ENCODE measurements around the gene TMEM158. TPM values are rescaled to one million over a fixed set of nuclear protein-coding genes. Genes with fewer than 3 reads are reported as not detected.

TMEM158 gene
- total RNA-seq, 1 experiment from 2014 or later, result 25.8 TPM

GRCh38 chr3:45198264-45199260 is 27.5 kb downstream of the TMEM158 start:
- ChIA-PET RAD21 (ENCODE audit: low non-redundant PET in 1 of 2, low total read pairs in 2 of 2, uncharacterized antibody in 2 of 2, unreplicated experiment in 2 of 2) (no interaction called here), CTCF (interaction anchor here (2.0 kb wide), 1 partner anchor 12 kb away, joined by 9 read pairs; no protein-coding TSS in a partner anchor), POLR2A (interaction anchor here (0.8 to 3.2 kb wide), 8 partner anchors 15 to 75 kb away, joined by 3 to 16 read pairs (median 4); partner anchors contain the start of gene CDCP1)
- H3K9ac ChIP-seq (ENCODE audit: low read length), result peak overlapping the region; percentile 58
- peaks cover 22 to 33% of the 10 kb centered on the region in 2 experiments for H3K4me1 ChIP-seq (ENCODE audit: control insufficient read depth in 1 of 2, insufficient read depth in 2 of 2, low read length in 2 of 2)
- H3K79me2 ChIP-seq (ENCODE audit: insufficient read depth, low read length), result no peaks in the 10 kb centered on the region
- 0 out of 4 replicates have a peak overlapping the region, but pooled peaks of 1 of the 2 experiments have one; percentile 40 for H3K4me3 ChIP-seq (replicated peaks in 1 of 2; ENCODE audit: low read depth in 1 of 2, low read length in 2 of 2)
- TF ChIP-seq ZFX (IDR thresholded peaks at IDR 0.05) (no peak), TCF7L2 (IDR thresholded peaks at IDR 0.05; ENCODE audit: borderline replicate concordance, extremely low read depth, insufficient read depth, insufficient read length) (no peak)
- H2AFZ ChIP-seq (ENCODE audit: low read depth, low read length, poor library complexity, severe bottlenecking), result no peak overlapping the region
- H3K27me3 ChIP-seq (ENCODE audit: insufficient read depth, low read length), result no peaks in the 10 kb centered on the region
- no peaks in the 10 kb centered on the region for H4K20me1 ChIP-seq (ENCODE audit: insufficient read depth)
- H3K9me3 ChIP-seq (ENCODE audit: control insufficient read depth in 1 of 2, insufficient read depth in 1 of 2, low read depth in 1 of 2, low read length in 2 of 2), result no peaks in the 10 kb centered on the region
- H3K27ac ChIP-seq (ENCODE audit: low read depth, low read length), result peak overlapping the region; percentile 78
- no peaks in the 10 kb centered on the region for H3K36me3 ChIP-seq (ENCODE audit: control insufficient read depth in 1 of 2, insufficient read depth in 2 of 2, low read length in 2 of 2)
- ATAC-seq (peak; percentile 24; the same call in 1 of the 2 replicates), DNase-seq (ENCODE audit: low read depth, low spot score) (no peak)
- 0 out of 2 replicates have a peak, but pooled peaks cover 4% of the 10 kb centered on the region for H3K9me2 ChIP-seq (ENCODE audit: insufficient read depth)
- peak overlapping the region; percentile 75 for H3K4me2 ChIP-seq (ENCODE audit: low read length)
- BruUV-seq (replicated peaks), result no TSS peak
- intact Hi-C loops (cut with micrococcal nuclease), result no loop called here

GRCh38 chr3:45194791-45195190 is 31.3 kb downstream of the TMEM158 start:
- no peak for DNase-seq (ENCODE audit: low read depth, low spot score)
- H3K9me2 ChIP-seq (ENCODE audit: insufficient read depth), result 0 out of 2 replicates have a peak, but pooled peaks cover 4% of the 10 kb centered on the region
- no peak overlapping the region for H3K9ac ChIP-seq (ENCODE audit: low read length)
- no peak for TF ChIP-seq SIN3A (IDR thresholded peaks at IDR 0.05; ENCODE audit: low read depth)
- TF ChIP-seq JUND (IDR thresholded peaks at IDR 0.05), result no peak
- TF ChIP-seq SP1 (IDR thresholded peaks at IDR 0.05; ENCODE audit: low read depth), result no peak
- TF ChIP-seq CEBPB (IDR thresholded peaks at IDR 0.05; ENCODE audit: low read depth), result no peak
- no peak for TF ChIP-seq MAX (IDR thresholded peaks at IDR 0.05)
- TF ChIP-seq POLR2AphosphoS5 (IDR thresholded peaks at IDR 0.05; ENCODE audit: low read depth, low read length), result no peak
- TF ChIP-seq ZFX (IDR thresholded peaks at IDR 0.05), result no peak
- no peaks in the 10 kb centered on the region for H3K9me3 ChIP-seq (ENCODE audit: control insufficient read depth in 1 of 2, insufficient read depth in 1 of 2, low read depth in 1 of 2, low read length in 2 of 2)
- no peak overlapping the region for H3K4me3 ChIP-seq (replicated peaks in 1 of 2; ENCODE audit: low read depth in 1 of 2, low read length in 2 of 2)
- no peaks in the 10 kb centered on the region for H3K36me3 ChIP-seq (ENCODE audit: control insufficient read depth in 1 of 2, insufficient read depth in 2 of 2, low read length in 2 of 2)
- H3K27me3 ChIP-seq (ENCODE audit: insufficient read depth, low read length), result no peaks in the 10 kb centered on the region
- H2AFZ ChIP-seq (ENCODE audit: low read depth, low read length, poor library complexity, severe bottlenecking), result no peak overlapping the region
- H3K27ac ChIP-seq (ENCODE audit: low read depth, low read length), result no peak overlapping the region
- intact Hi-C loops (cut with micrococcal nuclease), result no loop called here
- ChIA-PET CTCF (no interaction called here), POLR2A (interaction anchor here (2.6 kb wide), 1 partner anchor 11 kb away, joined by 9 read pairs; no protein-coding TSS in a partner anchor), RAD21 (ENCODE audit: low non-redundant PET in 1 of 2, low total read pairs in 2 of 2, uncharacterized antibody in 2 of 2, unreplicated experiment in 2 of 2) (no interaction called here)
- no peak overlapping the region for H3K4me2 ChIP-seq (ENCODE audit: low read length)
- no peak for ATAC-seq
- BruUV-seq (replicated peaks), result no TSS peak
- peaks cover 15 to 18% of the 10 kb centered on the region in 2 experiments for H3K4me1 ChIP-seq (ENCODE audit: control insufficient read depth in 1 of 2, insufficient read depth in 2 of 2, low read length in 2 of 2)
- H3K79me2 ChIP-seq (ENCODE audit: insufficient read depth, low read length), result no peaks in the 10 kb centered on the region
- H4K20me1 ChIP-seq (ENCODE audit: insufficient read depth), result no peaks in the 10 kb centered on the region

Data from HCT116 (cell line).